GM12874 (cell line): ENCODE measurements around the gene LRBA.

Experiments used
- CTCF ChIP-seq: IDR thresholded peaks from 2 replicates; pipeline ENCODE4 v1.5.1; 2011; ENCODE audit warnings: low read depth, mild to moderate bottlenecking, control low read depth, low read length, moderate library complexity; ENCODE audit not compliant: insufficient read depth

The LRBA gene

GRCh38 chr4:150302553-150302952 lies 712.5 kb downstream of the LRBA start:
- TF ChIP-seq CTCF = no peak

- TF ChIP-seq CTCF = no peak
These were observed 715.3 kb downstream of the LRBA start for GRCh38 chr4:150299816-150300215.

GRCh38 chr4:150297861-150298474 lies 717.1 kb downstream of the LRBA start:
- peak; percentile 38; the same call in 1 of the 2 replicates for TF ChIP-seq CTCF

- TF ChIP-seq CTCF = no peak
These were observed 725.2 kb downstream of the LRBA start for GRCh38 chr4:150289881-150290280.

- no peak for TF ChIP-seq CTCF
These were observed 725.9 kb downstream of the LRBA start for GRCh38 chr4:150289198-150289597.

GRCh38 chr4:150286656-150287055 lies 728.4 kb downstream of the LRBA start:
- TF ChIP-seq CTCF = no peak

GRCh38 chr4:150283689-150284088 lies 731.4 kb downstream of the LRBA start:
- no peak for TF ChIP-seq CTCF
